ENCODE data around the gene ADAMTS2.

Gene ADAMTS2

DNA sequence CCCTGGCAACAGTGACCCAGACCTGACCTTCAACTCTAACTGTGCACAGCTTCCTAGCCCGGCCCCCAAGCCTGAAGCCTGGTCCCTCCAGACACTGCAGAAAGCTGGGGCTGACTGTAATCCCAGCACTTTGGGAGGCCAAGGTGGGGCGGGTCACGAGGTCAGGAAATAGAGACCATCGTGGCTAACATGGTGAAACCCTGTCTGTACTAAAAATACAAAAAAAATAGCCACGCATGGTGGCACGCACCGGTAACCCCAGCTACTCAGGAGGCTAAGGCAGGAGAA, 35.9 kb downstream of the ADAMTS2 start:
- FAIRE-seq: no peak

DNA sequence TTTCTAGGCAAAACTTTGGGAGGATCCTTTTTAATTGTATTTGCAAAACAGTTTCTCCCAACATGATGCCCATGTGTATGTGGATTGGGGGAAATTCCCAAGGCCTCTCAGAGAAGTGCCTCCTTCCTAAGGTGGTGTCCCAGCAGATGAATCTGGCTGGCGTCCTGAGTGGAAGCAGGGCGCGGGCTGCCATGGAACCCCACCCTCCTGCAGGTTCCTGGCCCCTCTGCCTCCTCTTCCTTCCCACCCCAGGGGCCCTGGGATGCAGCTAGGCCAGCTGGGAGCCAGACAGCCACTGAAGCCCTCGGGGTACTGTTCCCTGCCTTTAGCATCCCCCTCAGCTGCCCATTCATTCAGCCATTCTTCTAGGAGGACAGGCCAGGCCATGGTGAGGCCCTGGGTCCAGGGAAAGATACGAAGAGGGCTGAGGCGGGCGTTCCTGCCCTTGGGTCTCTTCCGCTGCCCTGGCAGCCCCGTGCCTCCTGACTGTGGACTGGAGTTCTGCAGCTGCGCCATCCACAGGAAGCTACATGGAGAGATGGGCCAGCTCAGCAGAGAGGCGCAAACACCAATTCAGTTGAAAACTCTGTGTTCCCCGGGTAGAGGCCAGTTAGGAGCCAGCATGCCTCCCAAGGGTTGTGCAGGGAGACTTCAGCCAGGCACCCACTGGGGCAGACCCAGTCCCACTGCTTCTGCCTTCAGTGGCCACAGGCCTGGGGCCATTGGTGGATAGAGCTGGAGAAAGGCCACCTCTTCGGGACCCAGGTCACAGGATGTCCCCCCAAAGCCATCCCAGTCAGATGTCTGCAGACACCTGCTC, 36.5 kb downstream of the ADAMTS2 start:
- no peak for FAIRE-seq

DNA sequence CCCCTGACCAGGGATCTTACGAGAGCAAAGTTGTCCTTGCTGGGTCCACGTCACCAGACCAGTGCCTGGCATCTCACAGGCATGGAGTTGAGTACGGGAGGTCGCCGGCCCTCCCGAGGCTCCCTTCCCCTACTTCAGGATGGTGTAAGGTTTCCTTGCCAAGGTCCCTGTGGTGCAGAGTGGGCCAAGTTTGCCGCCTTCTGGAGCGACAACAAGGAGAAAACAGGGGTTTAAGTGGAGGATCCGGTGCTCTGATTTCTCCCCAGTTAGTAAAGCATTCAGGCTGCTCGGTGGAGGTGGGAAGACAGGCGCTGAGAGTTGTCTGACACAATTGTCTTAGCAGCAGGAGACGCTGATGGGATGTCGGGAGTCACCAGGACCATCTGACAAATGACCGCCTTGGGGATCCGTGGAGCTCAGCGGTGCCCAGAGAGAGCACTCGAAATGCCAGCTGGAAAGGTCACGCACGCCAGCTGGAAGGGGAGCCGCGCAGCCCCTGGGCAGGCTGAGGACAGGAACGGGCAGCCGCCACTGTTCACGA, 37.3 kb downstream of the ADAMTS2 start:
- no peak for FAIRE-seq

DNA sequence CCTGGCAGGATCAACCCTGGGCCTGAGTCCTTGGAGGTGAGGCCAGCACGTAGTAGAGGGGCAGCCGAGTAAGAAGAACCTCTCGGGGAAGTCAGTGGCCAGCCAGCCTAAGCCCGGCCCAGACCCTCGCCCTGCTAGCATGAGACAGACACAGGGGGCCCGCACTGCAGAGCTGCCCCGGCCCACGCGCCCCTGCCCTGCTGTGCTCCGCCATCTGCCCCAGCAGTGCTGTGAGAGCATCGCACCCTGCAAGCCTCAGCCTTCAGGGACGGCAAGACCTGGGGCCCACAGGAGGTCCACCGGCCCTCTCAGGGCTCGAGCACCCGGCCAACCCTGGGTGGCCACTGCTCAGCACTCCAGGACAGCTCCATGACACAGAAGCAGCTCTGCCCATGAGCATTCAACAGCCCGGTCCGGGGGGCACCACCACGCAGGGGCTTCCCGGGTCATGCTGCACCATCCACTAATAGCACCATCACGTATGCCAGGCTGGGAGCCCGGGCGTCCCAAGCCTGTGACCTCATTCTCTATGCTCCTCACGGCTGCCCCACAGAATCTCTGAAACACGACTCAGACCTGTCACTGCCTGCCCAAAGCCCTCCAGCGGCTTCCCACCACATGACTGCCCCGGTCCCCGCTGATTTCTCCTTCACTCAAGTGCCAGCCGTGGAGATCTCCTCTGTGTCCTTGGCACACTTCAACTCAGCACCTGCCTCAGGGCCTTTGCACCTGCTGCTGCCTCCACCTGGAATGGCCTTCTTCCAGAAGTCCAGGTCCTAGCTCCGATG, 38.1 kb downstream of the ADAMTS2 start:
- no peak for FAIRE-seq

DNA sequence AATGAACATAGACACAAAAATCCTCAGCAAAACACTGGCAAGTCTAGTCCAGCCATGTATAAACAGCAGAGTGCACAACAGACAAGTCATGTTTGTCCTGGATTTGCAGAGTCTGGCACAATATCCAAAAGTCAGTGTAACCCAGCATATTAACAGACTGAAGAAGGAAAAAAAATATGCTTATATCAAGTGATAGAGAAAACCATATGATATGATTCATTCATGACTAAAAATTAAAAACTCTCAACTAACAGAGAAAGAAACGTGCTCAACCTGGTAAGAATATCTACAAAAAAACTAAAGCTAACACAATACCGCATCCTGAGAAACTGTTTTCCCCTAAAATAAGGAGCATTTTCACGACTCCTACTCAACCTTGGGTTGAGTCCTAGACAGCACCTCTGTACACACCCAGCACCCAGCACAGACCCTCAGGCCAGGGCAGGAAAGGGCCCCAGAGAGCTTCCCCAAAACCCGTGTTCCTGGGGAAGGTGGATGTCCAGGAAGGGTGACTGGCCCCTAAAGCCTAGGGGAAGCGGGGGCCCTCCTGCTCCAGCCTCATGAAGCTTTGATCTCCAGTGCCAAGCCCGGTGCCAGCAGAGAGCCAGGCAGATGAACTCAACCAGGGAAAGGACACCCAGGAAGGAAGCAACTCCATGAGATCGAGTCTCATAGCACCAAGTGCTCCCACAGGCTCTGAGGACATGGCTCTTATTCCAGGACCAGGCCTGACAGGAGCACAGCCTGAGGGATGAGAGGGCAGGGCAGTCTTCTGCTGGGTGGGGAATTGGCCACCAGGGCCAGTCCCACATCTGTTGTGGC, 38.9 kb downstream of the ADAMTS2 start:
- FAIRE-seq: no peak

DNA sequence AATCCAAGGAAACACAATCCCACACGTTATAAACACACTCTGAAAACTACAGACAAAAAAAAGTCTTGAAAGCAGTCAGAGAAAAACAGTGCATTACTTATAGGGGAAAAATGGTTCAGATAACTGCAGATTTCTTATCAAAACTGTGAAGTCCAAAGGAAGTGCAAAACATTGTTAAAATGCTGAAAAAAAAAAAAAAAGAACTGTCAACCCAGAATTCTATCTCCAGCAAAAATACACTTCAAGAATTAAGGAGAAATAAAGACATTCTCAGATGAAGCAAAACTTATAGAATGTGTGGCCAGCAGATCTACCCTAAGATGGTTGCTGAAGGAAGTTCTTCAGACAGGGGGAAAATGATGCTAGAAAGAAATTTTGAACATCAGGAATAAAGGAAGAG, 40.4 kb downstream of the ADAMTS2 start:
- FAIRE-seq: no peak

DNA sequence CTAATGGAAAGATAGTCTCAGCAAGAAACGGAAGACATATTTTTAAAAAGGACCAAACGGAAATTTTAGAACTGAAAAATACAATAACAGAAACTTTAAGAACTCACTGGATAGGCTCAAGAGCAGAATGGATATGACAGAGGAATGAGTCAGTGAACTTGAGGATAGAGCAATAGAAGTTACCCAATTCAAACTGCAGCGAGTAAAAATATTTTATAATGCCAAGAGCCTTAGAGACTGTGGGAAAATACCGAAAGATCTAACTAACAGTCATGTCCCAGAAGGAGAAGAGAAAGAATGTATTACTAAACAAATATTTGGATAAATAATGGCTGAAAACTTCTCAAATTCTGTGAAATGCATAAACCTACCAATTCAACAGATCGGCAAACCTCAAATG, 40.8 kb downstream of the ADAMTS2 start:
- FAIRE-seq: no peak

DNA sequence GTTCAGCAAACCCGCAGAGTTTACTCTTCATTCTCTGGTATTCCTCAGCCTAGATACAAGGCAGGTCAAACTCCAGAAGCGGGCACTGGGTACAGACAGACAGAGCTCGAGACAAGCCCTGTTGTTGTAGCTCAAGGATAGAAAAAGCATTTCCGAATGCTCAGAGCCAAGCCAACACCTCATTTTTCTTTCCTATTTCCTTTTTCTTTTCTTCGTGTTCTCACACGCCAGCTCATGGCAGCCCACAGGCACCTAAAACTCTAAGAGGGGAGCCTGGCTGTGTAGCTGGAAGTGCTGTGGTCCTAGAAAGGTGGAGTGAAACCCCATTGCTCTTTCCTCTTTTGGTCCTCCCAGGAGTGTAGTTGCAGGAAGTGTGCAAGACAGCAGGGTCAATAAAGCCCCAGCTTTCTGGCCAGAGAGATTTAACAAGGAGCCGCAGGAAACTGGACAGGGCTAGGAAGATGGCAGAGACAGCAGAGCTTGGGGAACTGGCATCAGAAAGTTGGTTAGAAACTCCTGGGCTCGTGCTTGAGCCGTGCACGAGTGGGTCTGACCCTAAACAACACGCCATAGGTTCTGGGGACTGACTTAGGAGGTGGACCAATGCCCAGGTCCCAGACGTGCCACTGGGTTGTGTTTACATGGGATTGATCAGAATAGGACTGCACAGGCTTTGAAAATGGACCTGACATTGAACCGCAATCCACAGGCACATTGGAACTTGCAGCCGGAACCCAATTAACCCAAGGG, 41.6 kb downstream of the ADAMTS2 start:
- no peak for FAIRE-seq

DNA sequence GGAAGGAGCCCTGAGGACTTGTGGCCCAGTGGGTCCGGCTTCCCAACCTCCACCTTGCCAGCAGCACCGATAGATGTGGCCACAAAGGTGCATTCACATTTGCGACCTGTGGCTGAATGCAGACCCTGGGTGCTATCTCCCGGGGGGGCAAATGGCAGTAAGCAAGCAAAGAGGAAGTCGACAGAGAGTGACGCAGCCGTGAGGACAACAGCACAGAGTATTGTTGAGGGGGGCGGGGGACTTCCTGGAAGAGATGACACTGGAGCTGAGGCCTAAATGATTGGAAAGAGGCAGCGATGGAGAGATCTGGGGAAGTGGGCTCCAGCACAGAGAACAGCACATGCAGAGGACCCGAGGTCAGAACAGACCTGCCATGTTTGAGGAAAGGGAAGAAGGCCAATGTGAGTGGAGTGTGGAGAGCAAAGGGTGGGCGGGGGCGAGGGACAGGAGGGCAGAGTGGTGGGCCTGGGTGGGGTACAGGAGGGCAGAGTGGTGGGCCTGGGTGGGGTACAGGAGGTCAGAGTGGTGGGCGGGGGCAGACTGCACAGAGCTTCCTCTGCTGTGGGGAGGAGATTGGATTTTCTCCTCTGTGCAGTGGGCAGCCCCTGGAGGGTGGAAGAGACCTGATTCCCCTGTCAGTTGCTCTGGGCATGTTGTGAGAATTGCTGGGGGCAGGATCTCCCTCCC, 42.6 kb downstream of the ADAMTS2 start:
- FAIRE-seq: no peak

DNA sequence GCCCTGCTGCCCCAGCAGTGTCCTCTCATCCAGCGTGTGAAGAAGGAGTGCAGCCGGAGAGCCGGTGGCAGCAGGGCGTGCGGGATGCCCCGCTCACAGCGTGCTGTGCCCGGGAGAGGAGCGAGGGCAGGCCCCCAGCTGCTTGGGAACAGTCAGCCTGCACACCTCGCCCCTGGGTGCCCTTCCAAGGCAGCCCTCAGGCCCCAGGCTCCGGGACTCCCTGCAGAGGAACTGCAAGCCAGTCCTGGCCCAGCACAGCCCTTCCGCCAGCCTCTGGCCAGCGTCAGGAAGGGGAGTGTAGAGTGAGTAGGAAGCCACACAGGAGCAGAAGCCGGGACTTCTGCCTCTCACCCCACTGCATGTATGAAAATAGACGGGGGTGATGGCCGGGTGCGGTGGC, 43.5 kb downstream of the ADAMTS2 start:
- FAIRE-seq: no peak

DNA sequence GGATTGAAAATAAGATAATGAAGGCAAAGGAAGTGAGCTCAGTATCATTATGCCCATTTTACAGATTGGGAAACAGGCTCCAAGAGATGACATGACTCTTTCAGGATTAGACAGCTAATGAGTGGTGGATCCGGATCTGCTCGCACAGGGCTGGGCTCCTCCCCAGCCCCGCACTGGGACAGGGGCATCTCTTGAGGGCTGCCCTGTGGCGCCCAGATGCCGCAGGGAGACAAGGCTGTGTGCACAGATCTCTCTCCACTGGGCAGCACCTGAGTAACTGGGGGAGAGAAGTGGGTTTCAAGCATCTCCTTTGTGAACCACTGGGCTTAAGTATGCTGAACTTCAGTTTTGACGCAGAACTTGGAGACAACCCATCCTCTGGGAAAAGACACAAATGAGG, 43.9 kb downstream of the ADAMTS2 start:
- FAIRE-seq: no peak

DNA sequence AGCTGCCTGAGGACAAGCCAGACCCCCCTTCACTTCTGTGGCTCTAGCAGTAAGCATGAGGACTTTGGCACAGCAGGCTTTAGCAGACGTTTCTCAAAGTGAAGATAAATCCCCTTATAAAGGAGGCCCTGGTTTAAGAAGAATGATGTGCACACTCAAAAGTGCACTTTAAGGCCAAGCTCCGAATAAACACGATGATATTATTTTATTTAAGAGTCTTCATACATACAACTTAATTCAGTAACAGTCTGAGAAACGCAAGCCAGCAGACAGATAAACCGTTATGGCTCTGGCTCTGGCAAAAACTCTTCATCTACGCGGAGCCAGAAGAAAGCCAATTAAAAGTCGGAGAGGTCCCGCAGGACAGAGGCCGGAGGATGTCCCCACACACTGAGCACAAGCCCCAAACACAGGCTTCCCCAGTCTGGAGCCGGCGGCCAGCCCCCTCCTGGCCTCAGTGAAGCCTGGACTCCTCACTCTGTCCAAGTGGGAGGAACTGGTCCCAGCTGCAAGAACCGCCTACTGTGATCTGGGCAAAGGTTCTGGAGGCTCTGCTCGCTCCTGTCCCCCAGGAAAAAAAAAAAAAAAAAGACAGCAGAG, 44.6 kb downstream of the ADAMTS2 start:
- FAIRE-seq: no peak

DNA sequence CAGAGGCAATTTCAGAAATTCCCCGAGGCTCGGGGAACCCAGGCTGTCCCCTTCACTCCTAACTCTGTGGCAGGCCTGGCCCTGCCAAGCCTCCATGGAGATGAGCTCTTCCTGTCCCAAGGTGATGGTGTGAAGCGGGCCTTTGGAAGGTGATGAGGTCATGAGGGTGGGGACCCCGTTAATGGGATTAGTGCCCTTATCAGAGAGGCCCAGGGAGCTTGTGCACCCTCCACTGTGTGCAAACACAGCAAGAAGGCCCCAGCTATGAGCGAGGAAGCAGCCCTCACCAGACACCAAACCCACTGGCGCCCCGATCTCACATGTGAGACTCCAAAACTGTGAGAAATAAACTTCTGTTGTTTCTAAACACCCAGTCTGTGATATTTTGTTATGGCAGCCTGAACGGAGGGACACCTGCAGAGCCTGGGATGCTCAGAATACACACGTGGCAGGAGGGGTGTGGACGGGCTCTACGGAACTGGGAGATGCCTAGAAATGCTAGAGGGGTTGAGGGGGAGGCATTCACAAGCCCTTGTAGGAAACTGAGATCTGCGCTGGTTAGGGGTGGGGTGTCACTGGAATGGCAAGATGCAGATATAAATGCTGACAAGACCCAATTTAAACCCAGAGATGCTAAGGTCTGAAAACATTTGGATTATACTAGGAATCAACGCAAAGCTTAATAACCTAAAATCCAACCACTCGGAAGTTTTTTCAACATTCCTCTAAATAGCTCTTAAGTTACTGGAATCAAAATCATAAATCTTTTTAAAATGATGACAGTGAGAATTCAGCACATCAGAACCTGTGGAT, 46.9 kb downstream of the ADAMTS2 start:
- no peak for FAIRE-seq

DNA sequence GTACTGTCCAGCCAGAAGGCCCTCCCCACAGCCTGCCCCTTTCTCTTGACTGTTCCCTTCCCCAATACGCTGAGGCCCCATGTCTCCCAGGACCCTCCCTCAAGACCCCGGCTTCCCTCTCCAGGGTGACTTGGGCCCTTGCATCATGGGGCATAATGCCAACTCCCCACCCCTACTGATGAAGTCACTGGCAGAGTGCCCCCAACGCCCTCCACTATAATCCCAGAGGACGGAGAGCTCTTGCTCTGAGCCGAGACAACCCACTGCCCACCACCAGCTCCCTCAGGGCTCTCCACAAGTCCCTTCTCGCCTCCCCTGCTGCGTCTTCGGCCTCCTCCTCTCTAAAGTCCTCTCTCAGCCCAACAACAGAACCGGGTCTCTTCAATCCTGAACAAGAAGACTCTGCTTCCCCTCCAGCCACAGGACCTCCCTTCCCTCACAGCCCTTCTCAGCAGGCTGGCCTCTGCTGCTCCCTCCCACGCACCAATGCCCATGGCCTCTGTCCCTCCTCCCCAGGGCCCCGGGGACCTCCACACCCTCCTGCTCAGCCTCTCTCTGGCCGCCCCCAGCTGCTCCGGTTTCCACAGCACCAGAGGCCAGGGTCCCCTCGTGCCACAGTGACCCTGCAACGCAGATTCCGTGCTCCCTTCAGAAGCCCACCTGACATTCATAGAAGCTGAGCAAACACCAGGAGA, 47.6 kb downstream of the ADAMTS2 start:
- no peak for FAIRE-seq

DNA sequence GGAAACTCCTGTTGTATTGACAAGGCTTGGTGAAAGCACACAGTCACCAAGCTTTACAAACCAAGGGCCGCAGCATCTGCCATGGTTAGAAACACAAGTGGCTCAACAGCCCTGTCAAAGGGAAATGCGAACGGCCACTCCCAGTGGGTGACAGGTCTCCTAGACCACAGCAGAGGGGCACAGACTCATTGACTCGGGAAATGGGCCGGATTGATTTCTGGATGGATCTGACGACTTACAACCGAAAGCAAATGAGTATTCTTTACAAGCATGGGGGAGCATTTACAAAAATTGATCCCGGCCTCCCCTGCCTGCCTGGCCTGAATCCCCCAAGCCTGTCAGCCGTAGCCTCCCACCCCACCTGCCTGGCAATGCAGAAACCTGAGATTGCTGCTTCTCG, 48.2 kb downstream of the ADAMTS2 start:
- no peak for FAIRE-seq

DNA sequence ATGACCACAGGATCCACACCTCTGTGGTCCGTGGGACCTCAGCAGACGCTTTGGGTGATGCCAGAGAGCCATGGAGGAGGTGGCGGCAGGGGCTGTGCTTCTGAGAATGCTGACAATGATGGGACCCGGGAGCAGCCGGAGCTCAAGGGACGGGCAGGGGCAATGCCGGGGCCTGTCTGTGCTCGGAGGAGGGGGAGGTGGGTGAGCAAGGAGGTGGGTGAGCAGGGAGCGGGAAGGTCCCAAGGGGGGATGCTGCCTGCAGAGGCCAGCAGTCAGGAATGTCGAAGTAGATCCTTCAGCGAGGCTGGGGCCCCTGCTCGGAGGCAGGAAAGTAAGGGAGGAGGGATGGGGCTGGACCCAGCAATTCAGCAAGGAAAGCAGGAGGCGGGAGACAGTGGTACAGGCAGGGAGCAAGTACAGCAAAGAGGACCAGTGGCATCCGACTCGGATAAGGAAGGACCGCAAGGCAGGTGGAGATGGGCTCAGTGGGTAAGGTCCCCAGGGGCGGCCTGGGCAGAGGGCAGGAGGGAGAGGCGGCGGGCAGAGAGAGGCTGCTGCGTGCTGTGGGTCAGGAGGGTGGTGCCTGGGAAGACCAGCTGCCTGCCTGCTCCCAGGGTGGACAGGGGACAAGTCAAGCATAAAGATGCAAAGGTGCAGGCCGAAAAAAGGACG, 49.0 kb downstream of the ADAMTS2 start:
- FAIRE-seq: no peak

DNA sequence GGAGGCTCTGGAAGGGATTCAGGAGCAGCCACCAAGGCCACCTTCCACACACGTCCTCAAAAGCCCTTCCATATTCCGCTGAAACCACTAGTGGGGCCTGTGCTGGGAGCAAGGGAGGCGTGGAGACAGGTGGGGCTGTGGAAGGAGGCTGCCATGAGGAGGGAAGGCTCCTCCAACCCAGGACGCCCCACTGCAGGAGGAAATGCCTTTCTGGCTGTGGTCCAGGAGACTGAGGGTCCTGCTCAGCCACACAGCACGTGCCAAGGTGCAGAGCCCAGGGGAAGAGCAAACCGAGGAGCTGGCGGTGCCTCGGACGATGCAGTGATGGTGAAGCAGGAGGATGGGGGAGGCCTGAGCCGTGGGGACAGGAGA, 49.5 kb downstream of the ADAMTS2 start:
- FAIRE-seq: no peak

DNA sequence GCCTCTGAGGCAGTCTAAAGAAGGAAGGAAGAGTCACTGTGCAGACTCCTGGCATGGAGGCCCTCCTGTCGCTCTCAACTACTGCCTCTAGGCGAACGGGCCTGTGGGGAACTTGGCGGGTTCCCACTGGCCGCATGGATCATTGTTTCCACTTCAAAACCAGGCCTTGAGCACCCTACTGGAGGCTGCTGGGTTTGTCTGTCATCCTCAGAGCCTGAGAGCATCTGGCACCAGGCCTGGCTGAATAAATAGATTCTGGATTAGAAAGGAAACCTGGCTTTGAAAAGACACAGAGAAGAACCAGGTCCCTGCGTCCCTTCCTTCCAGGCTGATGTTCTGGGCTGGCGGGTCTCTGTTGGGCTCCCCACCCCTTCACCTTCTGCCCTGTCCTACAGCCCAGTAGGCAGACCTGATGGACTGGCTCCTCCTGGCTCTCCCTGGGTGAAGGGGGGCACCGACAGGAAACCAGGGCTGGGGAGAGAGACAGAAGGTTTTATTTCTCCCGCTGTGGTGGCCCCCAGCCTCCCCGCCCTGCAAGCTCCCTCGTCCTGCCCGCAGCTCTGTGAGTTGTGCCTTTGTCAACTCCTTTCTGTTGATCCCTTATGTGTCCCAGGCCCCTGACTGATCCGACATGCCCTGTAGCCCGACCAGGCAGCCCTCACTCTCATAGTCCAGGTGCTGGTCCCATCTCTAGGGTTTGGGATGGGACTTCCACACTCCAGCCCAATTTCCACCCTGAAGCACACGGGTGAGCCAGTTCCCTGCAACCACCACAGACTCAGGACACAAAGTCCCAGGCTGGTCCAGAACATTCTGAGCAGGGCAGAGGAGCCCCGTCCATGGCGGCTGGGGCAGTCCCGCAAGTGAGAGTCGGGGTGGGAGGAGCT, 50.1 kb downstream of the ADAMTS2 start:
- no peak for FAIRE-seq
